CD14-positive monocyte (primary cell): ENCODE data around the gene ACSL5. TPM values are rescaled to one million over a fixed set of nuclear protein-coding genes. Genes with fewer than 3 reads are reported as not detected.
A peak's percentile ranks its signal among the peaks of the same experiment; 100 is the strongest.

Experiments used
- DNase-seq, 3 donors: peaks; one replicate each; pipeline ENCODE4 v3.0.0-alpha.2; 2011 to 2022
- H2AFZ ChIP-seq: 2 replicates; pipeline ENCODE4 v1.6.0; 2012; ENCODE audit warnings: mild to moderate bottlenecking, low read depth, low read length, inconsistent platforms; ENCODE audit not compliant: insufficient read depth, poor library complexity, severe bottlenecking
- H3K27ac ChIP-seq, 2 donors: 1 replicate in 1 of 2; 2 replicates in 1 of 2; pipeline ENCODE4 v1.5.1; 2012 to 2013; ENCODE audit warnings: low read length in 2 of 2, control low read depth in 1 of 2, inconsistent platforms in 1 of 2, low read depth in 1 of 2, mild to moderate bottlenecking in 1 of 2
- H3K27me3 ChIP-seq, 2 donors: one replicate each; pipeline versions ENCODE4 v1.6.0 to v1.6.1; 2011 to 2013; ENCODE audit warnings: low read length in 2 of 2; ENCODE audit not compliant: control insufficient read depth in 2 of 2, insufficient read depth in 2 of 2
- H3K36me3 ChIP-seq, 2 donors: replicated peaks in 1 of 2; 1 replicate in 1 of 2; 2 replicates in 1 of 2; pipeline versions ENCODE4 v1.5.1 to v1.6.1; 2012 to 2013; ENCODE audit warnings: low read length in 2 of 2, control low read depth in 1 of 2, inconsistent platforms in 1 of 2, mild to moderate bottlenecking in 1 of 2; ENCODE audit not compliant: insufficient read depth in 2 of 2, control insufficient read depth in 1 of 2
- H3K4me1 ChIP-seq, 2 donors: 1 replicate in 1 of 2; 2 replicates in 1 of 2; pipeline versions ENCODE4 v1.5.1 to v1.6.1; 2012 to 2013; ENCODE audit warnings: low read length in 2 of 2, control low read depth in 1 of 2, inconsistent platforms in 1 of 2, mild to moderate bottlenecking in 1 of 2, moderate library complexity in 1 of 2; ENCODE audit not compliant: insufficient read depth in 2 of 2, control insufficient read depth in 1 of 2
- H3K4me2 ChIP-seq: replicated peaks from 2 replicates; pipeline ENCODE3; 2012; ENCODE audit warnings: low read length, moderate library complexity, mild to moderate bottlenecking; ENCODE audit not compliant: poor library complexity, severe bottlenecking; ENCODE audit errors: extremely low read depth
- H3K4me3 ChIP-seq, 3 experiments: fragments of 200-600 bp in 1 of 3; sonication (generic) in 1 of 3; replicated peaks in 1 of 3; 1 replicate in 2 of 3; 2 replicates in 1 of 3; pipeline ENCODE4 v1.5.1; 2011 to 2013; ENCODE audit warnings: low read length in 3 of 3, mild to moderate bottlenecking in 3 of 3, control low read depth in 2 of 3, low read depth in 2 of 3, inconsistent platforms in 1 of 3, moderate library complexity in 1 of 3
- H3K79me2 ChIP-seq: 2 replicates; pipeline ENCODE4 v1.6.0; 2012; ENCODE audit warnings: mild to moderate bottlenecking, control low read depth, inconsistent platforms, low read length, moderate library complexity; ENCODE audit not compliant: insufficient read depth
- H3K9ac ChIP-seq: 2 replicates; pipeline ENCODE4 v1.6.0; 2017; ENCODE audit warnings: low read length, mild to moderate bottlenecking; ENCODE audit not compliant: insufficient read depth, poor library complexity, severe bottlenecking
- H3K9me3 ChIP-seq, 2 donors: replicated peaks in 1 of 2; 1 replicate in 1 of 2; 2 replicates in 1 of 2; pipeline versions ENCODE4 v1.5.1 to v1.6.1; 2012 to 2013; ENCODE audit warnings: low read length in 2 of 2, control low read depth in 1 of 2; ENCODE audit not compliant: control insufficient read depth in 1 of 2, insufficient read depth in 1 of 2
- H4K20me1 ChIP-seq: 2 replicates; pipeline ENCODE4 v1.6.0; 2012; ENCODE audit warnings: mild to moderate bottlenecking, low read length, control low read depth, moderate library complexity; ENCODE audit not compliant: insufficient read depth
- H3K27ac Mint-ChIP-seq, 7 donors: one replicate each; pipeline ENCODE4 v1.8.0; 2020; ENCODE audit warnings: mild to moderate bottlenecking in 7 of 7, mixed read lengths in 7 of 7, moderate library complexity in 6 of 7, inconsistent platforms in 2 of 7
- H3K27me3 Mint-ChIP-seq, 3 donors: one replicate each; pipeline ENCODE4 v1.8.0; 2021 to 2022; ENCODE audit warnings: low read depth in 3 of 3, mild to moderate bottlenecking in 3 of 3, mixed read lengths in 3 of 3, moderate library complexity in 3 of 3, inconsistent platforms in 1 of 3
- H3K36me3 Mint-ChIP-seq, 2 donors: one replicate each; pipeline ENCODE4 v1.8.0; 2020; ENCODE audit warnings: mixed read lengths in 2 of 2, inconsistent platforms in 1 of 2, mild to moderate bottlenecking in 1 of 2
- H3K4me1 Mint-ChIP-seq: one replicate; pipeline ENCODE4 v1.8.0; 2020; ENCODE audit warnings: mild to moderate bottlenecking, mixed read lengths
- H3K4me3 Mint-ChIP-seq, 2 donors: one replicate each; pipeline ENCODE4 v1.8.0; 2020; ENCODE audit warnings: mild to moderate bottlenecking in 2 of 2, mixed read lengths in 2 of 2, moderate library complexity in 1 of 2
- H3K9me3 Mint-ChIP-seq, 7 donors: one replicate each; pipeline ENCODE4 v1.8.0; 2020 to 2022; ENCODE audit warnings: mixed read lengths in 7 of 7, mild to moderate bottlenecking in 6 of 7, moderate library complexity in 6 of 7, inconsistent platforms in 2 of 7
- CTCF ChIP-seq: fragments of 200-600 bp; IDR thresholded peaks from one replicate; pipeline ENCODE4 v1.8.0; 2022; ENCODE audit warnings: antibody characterized with exemption, mild to moderate bottlenecking
- WGBS: methylation state at CpG from one replicate; pipeline ENCODE4 v1.1.5; 2013; ENCODE audit warnings: missing lambda C conversion rate; ENCODE audit not compliant: insufficient coverage; 5-methylcytosine and 5-hydroxymethylcytosine counted together
- intact Hi-C, 2 donors: fragments of 100-400 bp; cut with micrococcal nuclease; formaldehyde crosslinking; loops; one replicate each; pipeline versions ENCODE4 v1.15.0 to v1.15.1; 2023
- polyA plus RNA-seq, 3 donors: library from polyadenylated mRNA; depleted of rRNA in 1 of 3; unstranded in 2 of 3; stranded (reverse) in 1 of 3; fragments of 300-500 nt in 2 of 3; fragments of >200 nt in 1 of 3; fragmentation: Illumina TruSeq in 2 of 3; gene quantifications; 1 replicate in 2 of 3; 2 replicates in 1 of 3; pipeline ENCODE4 v1.2.3, GENCODE V29; 2012 to 2021

ACSL5 gene
- polyA plus RNA-seq, 3 donors: 27.5 to 44.4 (median 37.5) TPM

DNA sequence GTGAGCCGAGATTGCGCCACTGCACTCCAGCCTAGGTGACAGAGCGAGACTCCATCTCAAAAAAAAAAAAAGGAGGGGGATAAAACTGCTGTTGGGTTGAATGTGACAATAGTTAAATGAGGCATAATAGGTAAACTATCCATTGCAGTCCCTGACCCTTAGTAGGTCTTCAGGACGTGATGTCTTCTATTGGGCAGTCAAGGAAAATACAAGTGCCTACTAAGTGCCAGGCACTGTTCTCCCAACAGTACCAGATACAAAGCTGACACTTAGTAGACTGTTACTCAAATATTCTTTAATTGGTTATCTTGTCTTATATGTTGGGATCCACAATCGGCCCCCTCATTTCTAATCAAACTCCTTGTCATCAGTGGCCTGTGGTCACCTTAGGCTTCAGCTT, 27.1 kb upstream of the ACSL5 start:
- H3K9ac ChIP-seq: no peak overlapping the region
- peaks cover 0 to 9% (median 5%) of the 10 kb centered on the region in 3 donors for H3K27me3 Mint-ChIP-seq
- H3K9me3 Mint-ChIP-seq: peaks cover 0 to 5% (median 3%) of the 10 kb centered on the region in 7 donors
- no peaks in the 10 kb centered on the region for H3K36me3 Mint-ChIP-seq
- no peak overlapping the region for H3K4me2 ChIP-seq
- intact Hi-C loops: no loop called here
- H3K36me3 ChIP-seq: no peaks in the 10 kb centered on the region
- no peaks in the 10 kb centered on the region for H3K27me3 ChIP-seq
- no peaks in the 10 kb centered on the region for H3K4me1 ChIP-seq
- peak overlapping the region in 1 of 7 donors; percentile 50 for H3K27ac Mint-ChIP-seq
- no peaks in the 10 kb centered on the region for H3K79me2 ChIP-seq
- no peak for TF ChIP-seq CTCF
- no peak overlapping the region for H3K4me3 Mint-ChIP-seq
- WGBS: 100% methylated on average over 4 of the region's 5 CpGs
- peaks cover 0 to 4% of the 10 kb centered on the region in 2 donors for H3K9me3 ChIP-seq
- DNase-seq: no peak
- H4K20me1 ChIP-seq: no peaks in the 10 kb centered on the region
- H3K4me3 ChIP-seq: no peak overlapping the region
- no peak overlapping the region for H2AFZ ChIP-seq
- no peak overlapping the region for H3K27ac ChIP-seq
- peaks cover 1% of the 10 kb centered on the region for H3K4me1 Mint-ChIP-seq

- no peaks in the 10 kb centered on the region for H3K36me3 ChIP-seq
- H3K9me3 ChIP-seq: peaks cover 0 to 4% of the 10 kb centered on the region in 2 donors
- H3K4me3 Mint-ChIP-seq: no peak overlapping the region
- intact Hi-C loops: no loop called here
- H3K4me2 ChIP-seq: no peak overlapping the region
- H3K9ac ChIP-seq: no peak overlapping the region
- H3K27me3 Mint-ChIP-seq: peaks cover 0 to 9% (median 5%) of the 10 kb centered on the region in 3 donors
- H2AFZ ChIP-seq: no peak overlapping the region
- no peak for DNase-seq
- 94% methylated on average over 6 of the region's 12 CpGs for WGBS
- no peak for TF ChIP-seq CTCF
- no peaks in the 10 kb centered on the region for H3K27me3 ChIP-seq
- no peaks in the 10 kb centered on the region for H3K36me3 Mint-ChIP-seq
- peaks cover 1% of the 10 kb centered on the region for H3K4me1 Mint-ChIP-seq
- H3K79me2 ChIP-seq: no peaks in the 10 kb centered on the region
- H3K27ac ChIP-seq: no peak overlapping the region
- H3K4me1 ChIP-seq: no peaks in the 10 kb centered on the region
- peak overlapping the region in 1 of 7 donors; percentile 30 for H3K27ac Mint-ChIP-seq
- peaks cover 0 to 5% (median 3%) of the 10 kb centered on the region in 7 donors for H3K9me3 Mint-ChIP-seq
- H4K20me1 ChIP-seq: no peaks in the 10 kb centered on the region
- no peak overlapping the region for H3K4me3 ChIP-seq
Observed at GRCh38 chr10:112347709-112348671, 25.9 kb upstream of the ACSL5 start.
